KMS-11 (cell line): ENCODE results near the gene CEBPZOS.

ENCODE experiments used
- H2AFZ ChIP-seq: fragments of 200-600 bp; sonication (generic); 2 replicates; pipeline ENCODE4 v1.6.1; 2016; ENCODE audit warnings: antibody characterized with exemption, mixed run types, low read depth
- H3K27ac ChIP-seq: fragments of 200-600 bp; sonication (generic); 2 replicates; pipeline ENCODE4 v1.6.1; 2016; ENCODE audit warnings: mild to moderate bottlenecking, mixed run types
- H3K27me3 ChIP-seq: fragments of 200-600 bp; sonication (generic); 2 replicates; pipeline ENCODE4 v1.6.1; 2017; ENCODE audit warnings: mild to moderate bottlenecking, low read depth, mixed run types, moderate library complexity; ENCODE audit not compliant: insufficient read depth
- H3K36me3 ChIP-seq: fragments of 200-600 bp; sonication (generic); 2 replicates; pipeline ENCODE4 v1.6.1; 2017; ENCODE audit warnings: mild to moderate bottlenecking, mixed run types; ENCODE audit not compliant: insufficient read depth
- H3K4me1 ChIP-seq: fragments of 200-600 bp; sonication (generic); 2 replicates; pipeline ENCODE4 v1.6.1; 2016; ENCODE audit warnings: mild to moderate bottlenecking, low read depth, mixed run types; ENCODE audit not compliant: poor library complexity, severe bottlenecking
- H3K4me2 ChIP-seq: fragments of 200-600 bp; sonication (generic); 2 replicates; pipeline ENCODE4 v1.7.0; 2016; ENCODE audit warnings: mild to moderate bottlenecking, mixed run types
- H3K4me3 ChIP-seq: fragments of 200-600 bp; sonication (generic); IDR thresholded peaks from 2 replicates; pipeline ENCODE4 v1.6.1; 2017; ENCODE audit warnings: low read depth, low read length, mixed read lengths; ENCODE audit not compliant: insufficient read depth
- H3K79me2 ChIP-seq: fragments of 200-600 bp; sonication (generic); 2 replicates; pipeline ENCODE4 v1.6.1; 2016; ENCODE audit warnings: low read depth, mixed run types; ENCODE audit not compliant: insufficient read depth
- H3K9ac ChIP-seq: fragments of 200-600 bp; sonication (generic); 2 replicates; pipeline ENCODE4 v1.6.1; 2016; ENCODE audit warnings: mild to moderate bottlenecking, mixed run types
- H4K20me1 ChIP-seq: fragments of 200-600 bp; sonication (generic); 2 replicates; pipeline ENCODE4 v1.6.1; 2016; ENCODE audit warnings: mild to moderate bottlenecking, mixed run types; ENCODE audit not compliant: insufficient read depth
- CTCF ChIP-seq: fragments of 200-600 bp; sonication (generic); conservative IDR thresholded peaks from 2 replicates; pipeline ENCODE4 v1.6.1; 2017; ENCODE audit warnings: low read depth, mild to moderate bottlenecking, antibody characterized with exemption, low read length, moderate library complexity, mixed read lengths

CEBPZOS gene

GRCh38 chr2:37189452-37190153 is 6.7 kb upstream of the CEBPZOS start:
- Histone ChIP-seq H2AFZ (no peak overlapping the region), H3K9ac (no peak overlapping the region), H4K20me1 (no peaks in the 10 kb centered on the region), H3K79me2 (no peaks in the 10 kb centered on the region), H3K36me3 (no peaks in the 10 kb centered on the region), H3K27ac (no peak overlapping the region), H3K4me1 (peaks cover 9% of the 10 kb centered on the region), H3K27me3 (no peaks in the 10 kb centered on the region), H3K4me3 (no peak overlapping the region), H3K4me2 (no peak overlapping the region)
- TF ChIP-seq CTCF = no peak

GRCh38 chr2:37190290-37190689 is 6.0 kb upstream of the CEBPZOS start:
- no peaks in the 10 kb centered on the region for H3K27me3 ChIP-seq
- H3K4me1 ChIP-seq = peaks cover 2% of the 10 kb centered on the region
- H3K9ac ChIP-seq = no peak overlapping the region
- no peaks in the 10 kb centered on the region for H3K36me3 ChIP-seq
- H4K20me1 ChIP-seq = no peaks in the 10 kb centered on the region
- no peak for TF ChIP-seq CTCF
- H3K4me3 ChIP-seq = no peak overlapping the region
- H2AFZ ChIP-seq = no peak overlapping the region
- no peaks in the 10 kb centered on the region for H3K79me2 ChIP-seq
- H3K4me2 ChIP-seq = no peak overlapping the region
- H3K27ac ChIP-seq = no peak overlapping the region

GRCh38 chr2:37191253-37191652 is 5.0 kb upstream of the CEBPZOS start:
- H2AFZ ChIP-seq = no peak overlapping the region
- no peaks in the 10 kb centered on the region for H4K20me1 ChIP-seq
- H3K4me2 ChIP-seq = no peak overlapping the region
- no peak overlapping the region for H3K4me3 ChIP-seq
- H3K79me2 ChIP-seq = no peaks in the 10 kb centered on the region
- no peak for TF ChIP-seq CTCF
- H3K27ac ChIP-seq = no peak overlapping the region
- H3K27me3 ChIP-seq = no peaks in the 10 kb centered on the region
- no peak overlapping the region for H3K9ac ChIP-seq
- H3K4me1 ChIP-seq = peaks cover 4% of the 10 kb centered on the region
- no peaks in the 10 kb centered on the region for H3K36me3 ChIP-seq

- no peak overlapping the region for H3K4me3 ChIP-seq
- peaks cover 3% of the 10 kb centered on the region; the same call in 1 of the 2 replicates for H3K79me2 ChIP-seq
- H4K20me1 ChIP-seq = no peaks in the 10 kb centered on the region
- no peak for TF ChIP-seq CTCF
- H3K4me1 ChIP-seq = peaks cover 4% of the 10 kb centered on the region
- no peaks in the 10 kb centered on the region for H3K27me3 ChIP-seq
- no peak overlapping the region for H3K4me2 ChIP-seq
- H2AFZ ChIP-seq = no peak overlapping the region
- H3K36me3 ChIP-seq = no peaks in the 10 kb centered on the region
- H3K27ac ChIP-seq = no peak overlapping the region
- no peak overlapping the region for H3K9ac ChIP-seq
Measured at GRCh38 chr2:37191747-37192146, 4.5 kb upstream of the CEBPZOS start.
